Measurements from ENCODE around the gene APOLD1. TPM values are rescaled to one million over a fixed set of nuclear protein-coding genes. Genes with fewer than 3 reads are reported as not detected.

The APOLD1 gene
- total and polyA plus RNA-seq, 2 of the 4 experiments (the other 2 are of a cell fraction) = 2.3 to 4.5 TPM

GRCh38 chr12:12777092-12777491 lies 8.4 kb upstream of the APOLD1 start:
- no peaks in the 10 kb centered on the region for H3K36me3 ChIP-seq (ENCODE audit: control insufficient read depth, insufficient read depth, low read length)
- intact Hi-C loops (cut with micrococcal nuclease) (no loop called here), dilution Hi-C loops (cut with HindIII; ENCODE audit: low sequenced_read_pairs, unreplicated experiment) (no loop called here), in situ Hi-C loops (cut with MboI; ENCODE audit: low sequenced_read_pairs) (no loop called here)
- CTCF ChIA-PET = no interaction called here
- no peaks in the 10 kb centered on the region for H3K9me3 ChIP-seq (ENCODE audit: control insufficient read depth, insufficient read depth, low read length)
- no peak overlapping the region for H2BK120ac ChIP-seq (ENCODE audit: low read depth, low read length)
- H3K4me1 ChIP-seq (ENCODE audit: control insufficient read depth, insufficient read depth, low read length) = peaks cover 9% of the 10 kb centered on the region
- no peak overlapping the region for H2AK9ac ChIP-seq (replicated peaks; ENCODE audit: low read depth, low read length, poor library complexity)
- no peak overlapping the region for H4K5ac ChIP-seq (ENCODE audit: low read depth, low read length)
- no TSS peak for BruUV-seq (replicated peaks)
- H2BK15ac ChIP-seq (ENCODE audit: low read depth, low read length) = no peak overlapping the region
- no peaks in the 10 kb centered on the region for H4K20me1 ChIP-seq (ENCODE audit: insufficient read depth, low read length)
- no peak overlapping the region for H3K4me2 ChIP-seq (ENCODE audit: low read depth, low read length)
- H3K4me3 ChIP-seq (ENCODE audit: insufficient read depth, low read depth, low read length) = no peak overlapping the region
- ATAC-seq (ENCODE audit: low read depth) = no peak
- peak overlapping the region; percentile 34; the same call in 1 of the 2 replicates for H2BK20ac ChIP-seq (ENCODE audit: low read depth, low read length)
- H3K23ac ChIP-seq (ENCODE audit: low read depth, low read length) = no peak overlapping the region
- no peak overlapping the region for H3K18ac ChIP-seq (ENCODE audit: low read depth, low read length)
- WGBS, 2 experiments (ENCODE audit: extremely low coverage in 2 of 2, insufficient read length in 1 of 2) = no CpG with 5 or more reads among the region's 3 CpGs
- H3K27ac ChIP-seq (ENCODE audit: insufficient read depth, low read length) = no peak overlapping the region
- no peak for DNase-seq
- no peak overlapping the region for H3K56ac ChIP-seq (ENCODE audit: extremely low read depth, insufficient read depth, low read length)
- no peak overlapping the region for H3K9ac ChIP-seq (ENCODE audit: low read depth, low read length)
- H4K8ac ChIP-seq (ENCODE audit: low read depth in 2 of 2, low read length in 2 of 2) = no peak overlapping the region
- H3K9me1 ChIP-seq (ENCODE audit: insufficient read depth, low read length) = peaks cover 6% of the 10 kb centered on the region; the same call in 1 of the 2 replicates
- peaks cover 0 to 8% of the 10 kb centered on the region in 2 experiments; a peak in 2 of 4 replicates for H3K79me1 ChIP-seq (ENCODE audit: low read depth in 1 of 2, low read length in 2 of 2)
- H2AK5ac ChIP-seq (ENCODE audit: low read depth, low read length) = no peak overlapping the region
- H2BK5ac ChIP-seq (ENCODE audit: low read depth, low read length, poor library complexity, severe bottlenecking) = no peak overlapping the region
- no peak overlapping the region for H4K91ac ChIP-seq (ENCODE audit: insufficient read depth, low read depth, low read length)
- H3K27me3 ChIP-seq (ENCODE audit: control insufficient read depth, insufficient read depth, low read length) = no peaks in the 10 kb centered on the region
- no peak overlapping the region for H2AFZ ChIP-seq (replicated peaks; ENCODE audit: low read length, poor library complexity)
- H3K14ac ChIP-seq (replicated peaks; ENCODE audit: low read depth, low read length) = no peak overlapping the region
- no peak for TF ChIP-seq CEBPB (IDR thresholded peaks at IDR 0.05; ENCODE audit: low read depth, low read length)
- no peak for TF ChIP-seq MAFK (IDR thresholded peaks at IDR 0.05; ENCODE audit: low read depth, low read length)
- POLR2A ChIA-PET (ENCODE audit: unreplicated experiment) = no interaction called here
- H3K4ac ChIP-seq (ENCODE audit: low read depth, low read length) = no peak overlapping the region

Measured in IMR-90 (cell line).